Left ventricle myocardium inferior (tissue), 1 donor: ENCODE results near the gene PMP22. TPM values are rescaled to one million over a fixed set of nuclear protein-coding genes. Genes with fewer than 3 reads are reported as not detected.

ENCODE experiments used
- DNase-seq: peaks from one replicate; pipeline ENCODE4 v3.0.0-alpha.2; 2020
- H3K27ac ChIP-seq: fragments of 200-600 bp; replicated peaks from 2 replicates; pipeline ENCODE4 v1.8.0; 2021
- H3K27me3 ChIP-seq: fragments of 200-600 bp; 2 replicates; pipeline ENCODE4 v1.8.0; 2021; ENCODE audit warnings: low read depth
- H3K36me3 ChIP-seq: fragments of 200-600 bp; 2 replicates; pipeline ENCODE4 v1.8.0; 2021
- H3K4me1 ChIP-seq: fragments of 200-600 bp; 2 replicates; pipeline ENCODE4 v1.8.0; 2021
- H3K4me3 ChIP-seq: fragments of 200-600 bp; 2 replicates; pipeline ENCODE4 v1.8.0; 2021; ENCODE audit warnings: mild to moderate bottlenecking, moderate library complexity
- H3K9me3 ChIP-seq: fragments of 200-600 bp; replicated peaks from 2 replicates; pipeline ENCODE4 v1.8.0; 2021
- CTCF ChIP-seq: fragments of 200-600 bp; IDR thresholded peaks from 2 replicates; pipeline ENCODE4 v1.8.0; 2021; ENCODE audit warnings: antibody characterized with exemption, mild to moderate bottlenecking, borderline replicate concordance
- intact Hi-C: fragments of 100-400 bp; cut with micrococcal nuclease; formaldehyde crosslinking; loops from one replicate; pipeline ENCODE4 v1.11.0; 2022
- total RNA-seq: library from RNA; stranded (reverse); fragmentation: NEBNext Ultra II Directional; extraction: Animal tissue kit (Norgen Biotek cat#: 25700); gene quantifications from one replicate; pipeline ENCODE4 v1.2.1, GENCODE V29; 2021
- donor health status: DM: no; HTN: yes; CAD: no; lungs with severe emphysema.

PMP22 gene
- total RNA-seq, 1 donor from 2014 or later, result 135 TPM

GRCh38 chr17:15236281-15237105 lies 28.6 kb downstream of the PMP22 start:
- peak overlapping the region; percentile 23 for H3K27ac ChIP-seq
- TF ChIP-seq CTCF, result no peak
- H3K4me1 ChIP-seq, result peaks cover 100% of the 10 kb centered on the region
- DNase-seq, result no peak
- no peak overlapping the region for H3K4me3 ChIP-seq
- intact Hi-C loops, result no loop called here
- no peaks in the 10 kb centered on the region for H3K27me3 ChIP-seq
- peaks cover 84% of the 10 kb centered on the region for H3K36me3 ChIP-seq
- no peaks in the 10 kb centered on the region for H3K9me3 ChIP-seq

DNA sequence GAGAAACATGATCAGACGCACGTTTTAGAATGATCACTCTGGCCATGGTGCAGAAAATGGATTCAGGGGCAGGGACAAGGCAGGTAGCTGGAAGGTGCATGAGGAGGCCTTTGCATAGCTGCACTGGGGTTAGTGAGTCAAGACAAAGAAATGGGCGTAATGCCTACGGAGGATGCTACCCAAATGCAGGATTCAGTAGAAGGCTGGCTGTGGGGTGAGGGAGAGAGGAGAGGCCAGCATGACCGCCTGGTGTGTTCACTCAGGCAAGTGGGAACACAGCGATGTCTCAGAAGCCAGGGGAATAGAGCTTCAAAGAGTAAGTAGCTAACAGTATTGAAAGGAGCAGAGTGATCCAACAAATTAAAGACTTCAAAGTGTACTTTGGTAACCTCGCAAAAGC lies 31.2 kb downstream of the PMP22 start:
- peaks cover 93% of the 10 kb centered on the region for H3K36me3 ChIP-seq
- no peaks in the 10 kb centered on the region for H3K27me3 ChIP-seq
- H3K9me3 ChIP-seq, result no peaks in the 10 kb centered on the region
- no peak for TF ChIP-seq CTCF
- no peak for DNase-seq
- peak overlapping the region; percentile 18 for H3K4me3 ChIP-seq
- intact Hi-C loops, result no loop called here
- peak overlapping the region; percentile 76 for H3K27ac ChIP-seq
- H3K4me1 ChIP-seq, result peaks cover 94% of the 10 kb centered on the region

- H3K4me3 ChIP-seq, result peak overlapping the region; percentile 18
- H3K36me3 ChIP-seq, result peaks cover 90% of the 10 kb centered on the region
- intact Hi-C loops, result no loop called here
- TF ChIP-seq CTCF, result peak; percentile 44
- peak overlapping the region; percentile 76 for H3K27ac ChIP-seq
- no peaks in the 10 kb centered on the region for H3K9me3 ChIP-seq
- no peak for DNase-seq
- no peaks in the 10 kb centered on the region for H3K27me3 ChIP-seq
- peaks cover 87% of the 10 kb centered on the region for H3K4me1 ChIP-seq
Observed at GRCh38 chr17:15233022-15233805, 31.9 kb downstream of the PMP22 start.

DNA sequence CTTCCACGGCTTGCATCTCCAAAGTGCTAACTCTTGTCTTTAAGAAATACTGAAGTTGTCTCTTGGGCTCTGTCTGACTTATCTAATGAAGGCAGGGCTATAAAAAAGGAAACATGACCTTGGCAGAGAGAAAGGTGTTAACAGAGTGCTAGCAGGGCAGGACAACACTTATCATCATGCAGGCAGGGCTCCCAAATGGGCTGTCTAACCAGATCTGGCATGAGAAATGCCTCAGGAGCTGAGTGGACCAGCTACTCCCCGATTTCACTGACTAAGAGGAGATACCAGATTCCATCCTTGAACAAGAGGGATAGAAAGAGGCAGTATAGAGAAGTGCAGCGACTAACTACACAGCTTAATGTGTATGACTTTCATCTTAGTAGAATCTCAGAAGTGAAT lies 32.6 kb downstream of the PMP22 start:
- H3K27ac ChIP-seq, result peak overlapping the region; percentile 76
- H3K36me3 ChIP-seq, result peaks cover 83% of the 10 kb centered on the region
- peak overlapping the region; percentile 18 for H3K4me3 ChIP-seq
- TF ChIP-seq CTCF, result no peak
- intact Hi-C loops, result no loop called here
- peak; percentile 31 for DNase-seq
- no peaks in the 10 kb centered on the region for H3K27me3 ChIP-seq
- H3K4me1 ChIP-seq, result peaks cover 80% of the 10 kb centered on the region
- H3K9me3 ChIP-seq, result no peaks in the 10 kb centered on the region

- no peak for TF ChIP-seq CTCF
- H3K27me3 ChIP-seq, result no peaks in the 10 kb centered on the region
- intact Hi-C loops, result no loop called here
- no peak for DNase-seq
- H3K4me1 ChIP-seq, result peaks cover 74% of the 10 kb centered on the region
- peak overlapping the region; percentile 76 for H3K27ac ChIP-seq
- no peaks in the 10 kb centered on the region for H3K9me3 ChIP-seq
- H3K36me3 ChIP-seq, result peaks cover 78% of the 10 kb centered on the region
- peak overlapping the region; percentile 18 for H3K4me3 ChIP-seq
Observed at GRCh38 chr17:15231851-15232516, 33.1 kb downstream of the PMP22 start.
